GM12878 (cell line): ENCODE measurements around the gene VEGFA. TPM values are rescaled to one million over a fixed set of nuclear protein-coding genes. Genes with fewer than 3 reads are reported as not detected.

ENCODE experiments used
- ATAC-seq: fragments of 200-7000 bp; cut with Tn5 transposase; 3 replicates; pipeline ENCODE4 v1.9.1; 2020; ENCODE audit warnings: mild to moderate bottlenecking, moderate library complexity
- BruUV-seq: library from RNA; stranded (reverse); fragments of 400-500 nt; replicated peaks from 2 replicates; lab custom pipeline; 2021; lab: Mats Ljungman, UMichigan
- CTCF ChIA-PET: fragments of 300-600 bp; sonication (Branson Sonifier 250); formaldehyde crosslinking; extraction: SDS; loops from one replicate; lab custom pipeline; 2021; ENCODE audit warnings: inconsistent platforms; lab: Yijun Ruan, JAX
- POLR2A ChIA-PET: fragments of 350-600 bp; formaldehyde crosslinking; extraction: SDS; loops from one replicate; lab custom pipeline; 2021; ENCODE audit warnings: inconsistent platforms; lab: Charles Lee
- RAD21 ChIA-PET: fragments of 300-600 bp; sonication (Branson Sonifier 250); formaldehyde crosslinking; loops from one replicate; lab custom pipeline; 2023; ENCODE audit warnings: antibody characterized with exemption; ENCODE audit not compliant: unreplicated experiment; lab: Charles Lee
- SMC1A ChIA-PET: fragments of 300-600 bp; sonication (Branson Sonifier 250); formaldehyde crosslinking; loops from one replicate; lab custom pipeline; 2023; ENCODE audit not compliant: unreplicated experiment, uncharacterized antibody; lab: Charles Lee
- DNase-seq: peaks from one replicate; pipeline ENCODE4 v3.0.0-alpha.2; 2011; ENCODE audit warnings: low read depth, low spot score
- FAIRE-seq: peaks from 3 replicates; lab custom pipeline; 2011; peaks lifted over from hg19 to GRCh38; lab: Jason Lieb, UNC
- H2AFZ ChIP-seq: 2 replicates; pipeline ENCODE4 v1.6.0; 2011; ENCODE audit warnings: low read depth, low read length, control low read depth; ENCODE audit not compliant: control insufficient read depth
- H3K27ac ChIP-seq: 2 replicates; pipeline ENCODE4 v1.5.1; 2011; ENCODE audit warnings: control low read depth; ENCODE audit not compliant: control insufficient read depth, insufficient read depth
- H3K27me3 ChIP-seq, 2 experiments: replicated peaks in 1 of 2; 2 replicates each; pipeline versions ENCODE4 v1.6.0 to v1.6.1; 2011; ENCODE audit warnings: low read length in 1 of 2; ENCODE audit not compliant: control insufficient read depth in 2 of 2, insufficient read depth in 2 of 2
- H3K36me3 ChIP-seq, 2 experiments: 2 replicates each; pipeline ENCODE4 v1.5.1; 2011; ENCODE audit warnings: low read length in 1 of 2; ENCODE audit not compliant: control insufficient read depth in 2 of 2, insufficient read depth in 2 of 2
- H3K4me1 ChIP-seq: 2 replicates; pipeline ENCODE4 v1.6.1; 2011; ENCODE audit warnings: mild to moderate bottlenecking, low read length, moderate library complexity, mixed read lengths; ENCODE audit not compliant: control insufficient read depth, insufficient read depth
- H3K4me2 ChIP-seq: 2 replicates; pipeline ENCODE4 v1.6.0; 2011; ENCODE audit warnings: control low read depth; ENCODE audit not compliant: control insufficient read depth, insufficient read depth
- H3K4me3 ChIP-seq: fragments of 200-600 bp; sonication (generic); 2 replicates; pipeline ENCODE4 v1.5.1; 2016
- H3K79me2 ChIP-seq: 2 replicates; pipeline ENCODE4 v1.6.0; 2011; ENCODE audit warnings: low read length; ENCODE audit not compliant: control insufficient read depth, insufficient read depth
- H3K9ac ChIP-seq: 2 replicates; pipeline ENCODE4 v1.8.0; 2011; ENCODE audit warnings: low read length, control low read depth, mixed read lengths; ENCODE audit not compliant: control insufficient read depth, insufficient read depth
- H3K9me3 ChIP-seq: replicated peaks from 3 replicates; pipeline ENCODE4 v1.5.1; 2011; ENCODE audit warnings: mild to moderate bottlenecking, low read length; ENCODE audit not compliant: control insufficient read depth, insufficient read depth
- H4K20me1 ChIP-seq: 2 replicates; pipeline ENCODE4 v1.6.0; 2011; ENCODE audit not compliant: control insufficient read depth, insufficient read depth
- HDGF ChIP-seq: fragments of 450-650 bp; IDR thresholded peaks from 2 replicates; pipeline ENCODE4 v1.6.1; 2016; ENCODE audit warnings: antibody characterized with exemption
- IKZF2 ChIP-seq, 2 experiments: fragments of 450-650 bp; IDR thresholded peaks; 2 replicates each; pipeline ENCODE4 v1.6.1; 2017; ENCODE audit warnings: mild to moderate bottlenecking in 2 of 2, moderate library complexity in 2 of 2
- PAX5 ChIP-seq: IDR thresholded peaks from 2 replicates; pipeline ENCODE4 v1.6.1; 2011; ENCODE audit warnings: low read depth, low read length, borderline replicate concordance
- ZNF274 ChIP-seq: IDR thresholded peaks from one replicate; pipeline ENCODE4 v1.8.0; 2011; ENCODE audit not compliant: insufficient read length, insufficient read depth
- WGBS: methylation state at CpG from one replicate; pipeline ENCODE4 v1.1.6; 2016; ENCODE audit warnings: low lambda C conversion rate; ENCODE audit not compliant: insufficient replicate concordance, insufficient coverage; ENCODE audit errors: missing lambda C conversion rate; 5-methylcytosine and 5-hydroxymethylcytosine counted together
- in situ Hi-C: fragments of 300-500 bp; cut with MboI; formaldehyde crosslinking; loops from 9 replicates; pipeline ENCODE4 v1.14.3; 2018; ENCODE audit warnings: mixed read lengths
- intact Hi-C: fragments of 100-400 bp; cut with micrococcal nuclease; formaldehyde crosslinking; loops from one replicate; pipeline ENCODE4 v1.14.2; 2022; ENCODE audit not compliant: unreplicated experiment
- polyA plus RNA-seq, 11 experiments: library from polyadenylated mRNA; depleted of rRNA in 4 of 11; unstranded in 6 of 11; stranded (reverse) in 5 of 11; fragments of >200 nt; fragmentation: Nextera tagmentation in 4 of 11; fragmentation: Illumina TruSeq in 1 of 11; extraction: Ambion mirVana in 4 of 11; extraction: Trizol in 1 of 11; gene quantifications; 1 replicate in 1 of 11; 2 replicates in 10 of 11; pipeline versions ENCODE4 v1.2.1 to v1.2.3, GENCODE V29; 2011 to 2016; ENCODE audit warnings: inconsistent platforms in 2 of 11, missing spikeins in 2 of 11, low read depth in 1 of 11
- total RNA-seq, 4 experiments: library from RNA; depleted of rRNA in 3 of 4; stranded (reverse); fragments of >200 nt in 3 of 4; fragmentation: Illumina TruSeq in 1 of 4; extraction: Trizol in 1 of 4; gene quantifications; 2 replicates each; pipeline versions ENCODE4 v1.2.1 to v1.2.3, GENCODE V29; 2013 to 2021
- TF ChIP-seq, protein P1 (sequence below): IDR thresholded peaks from 2 replicates; pipeline ENCODE4 v1.6.1; 2012; ENCODE audit warnings: low read depth, low read length, improper control_type of control experiment
- TF ChIP-seq, protein P2 (sequence below): fragments of 450-650 bp; IDR thresholded peaks from 2 replicates; pipeline ENCODE4 v1.6.1; 2017; ENCODE audit warnings: mild to moderate bottlenecking, moderate library complexity
- TF ChIP-seq, protein P3 (sequence below): IDR thresholded peaks from 2 replicates; pipeline ENCODE4 v1.6.1; 2011; ENCODE audit warnings: mild to moderate bottlenecking, low read depth, low read length, moderate library complexity; ENCODE audit not compliant: insufficient replicate concordance

The VEGFA gene
- total and polyA plus RNA-seq, 10 of the 15 experiments (the other 5 are each of a cell fraction or from before 2014, with no cell fraction given) = 0.96 to 140 (median 16.9) TPM

DNA sequence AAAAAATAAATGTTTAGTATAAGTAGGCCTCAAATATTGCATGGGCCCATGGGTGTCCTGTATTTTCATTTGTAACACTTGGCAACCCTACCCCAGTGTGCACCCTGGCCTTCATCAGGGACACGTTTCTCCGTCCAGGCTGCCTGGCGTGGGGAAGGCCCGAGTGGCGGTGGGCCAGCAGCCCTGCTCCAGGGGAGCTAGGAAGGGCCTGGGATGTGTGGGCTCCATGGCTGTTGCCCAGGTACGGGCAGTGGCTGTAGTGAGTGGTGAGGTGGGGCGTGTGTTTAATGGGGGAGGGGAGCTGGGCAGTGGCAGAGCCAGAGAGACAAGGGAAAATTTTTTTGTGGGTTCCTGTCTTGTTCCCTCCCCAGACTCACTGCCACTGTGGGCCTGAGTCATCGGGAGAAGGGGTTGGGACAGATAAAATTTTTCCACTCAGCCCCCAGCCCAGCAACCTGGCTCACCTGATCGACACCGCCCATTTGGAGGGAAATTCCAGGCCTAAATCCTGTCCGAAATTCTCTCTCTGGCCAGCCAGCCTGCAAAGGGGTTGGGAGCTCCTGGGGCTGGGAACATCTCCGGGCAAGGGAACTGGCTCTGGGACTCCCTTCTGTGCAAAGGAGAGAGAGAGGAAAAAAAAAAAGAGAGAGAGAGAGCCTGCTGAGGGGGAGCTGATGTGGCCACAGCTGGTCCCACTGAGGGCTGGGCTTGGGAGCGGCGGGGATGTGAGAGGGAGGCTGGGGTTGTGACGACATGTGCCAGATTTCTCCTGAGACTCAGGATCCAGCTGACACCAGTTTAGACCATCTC lies 32.5 kb upstream of the VEGFA start:
- H2AFZ ChIP-seq = no peak overlapping the region
- no peak overlapping the region for H3K4me3 ChIP-seq
- SMC1A ChIA-PET = no interaction called here
- no peak for DNase-seq
- no TSS peak for BruUV-seq
- H3K9me3 ChIP-seq = peaks cover 2% of the 10 kb centered on the region; the same call in 2 of the 3 replicates
- no peaks in the 10 kb centered on the region for H3K36me3 ChIP-seq
- TF ChIP-seq, protein P1, sequence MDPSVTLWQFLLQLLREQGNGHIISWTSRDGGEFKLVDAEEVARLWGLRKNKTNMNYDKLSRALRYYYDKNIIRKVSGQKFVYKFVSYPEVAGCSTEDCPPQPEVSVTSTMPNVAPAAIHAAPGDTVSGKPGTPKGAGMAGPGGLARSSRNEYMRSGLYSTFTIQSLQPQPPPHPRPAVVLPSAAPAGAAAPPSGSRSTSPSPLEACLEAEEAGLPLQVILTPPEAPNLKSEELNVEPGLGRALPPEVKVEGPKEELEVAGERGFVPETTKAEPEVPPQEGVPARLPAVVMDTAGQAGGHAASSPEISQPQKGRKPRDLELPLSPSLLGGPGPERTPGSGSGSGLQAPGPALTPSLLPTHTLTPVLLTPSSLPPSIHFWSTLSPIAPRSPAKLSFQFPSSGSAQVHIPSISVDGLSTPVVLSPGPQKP = no peak
- TF ChIP-seq PAX5 (no peak), IKZF2 (IDR thresholded peaks at IDR 0.05) (no peak), ZNF274 (no peak), HDGF (no peak)
- TF ChIP-seq, protein P2, sequence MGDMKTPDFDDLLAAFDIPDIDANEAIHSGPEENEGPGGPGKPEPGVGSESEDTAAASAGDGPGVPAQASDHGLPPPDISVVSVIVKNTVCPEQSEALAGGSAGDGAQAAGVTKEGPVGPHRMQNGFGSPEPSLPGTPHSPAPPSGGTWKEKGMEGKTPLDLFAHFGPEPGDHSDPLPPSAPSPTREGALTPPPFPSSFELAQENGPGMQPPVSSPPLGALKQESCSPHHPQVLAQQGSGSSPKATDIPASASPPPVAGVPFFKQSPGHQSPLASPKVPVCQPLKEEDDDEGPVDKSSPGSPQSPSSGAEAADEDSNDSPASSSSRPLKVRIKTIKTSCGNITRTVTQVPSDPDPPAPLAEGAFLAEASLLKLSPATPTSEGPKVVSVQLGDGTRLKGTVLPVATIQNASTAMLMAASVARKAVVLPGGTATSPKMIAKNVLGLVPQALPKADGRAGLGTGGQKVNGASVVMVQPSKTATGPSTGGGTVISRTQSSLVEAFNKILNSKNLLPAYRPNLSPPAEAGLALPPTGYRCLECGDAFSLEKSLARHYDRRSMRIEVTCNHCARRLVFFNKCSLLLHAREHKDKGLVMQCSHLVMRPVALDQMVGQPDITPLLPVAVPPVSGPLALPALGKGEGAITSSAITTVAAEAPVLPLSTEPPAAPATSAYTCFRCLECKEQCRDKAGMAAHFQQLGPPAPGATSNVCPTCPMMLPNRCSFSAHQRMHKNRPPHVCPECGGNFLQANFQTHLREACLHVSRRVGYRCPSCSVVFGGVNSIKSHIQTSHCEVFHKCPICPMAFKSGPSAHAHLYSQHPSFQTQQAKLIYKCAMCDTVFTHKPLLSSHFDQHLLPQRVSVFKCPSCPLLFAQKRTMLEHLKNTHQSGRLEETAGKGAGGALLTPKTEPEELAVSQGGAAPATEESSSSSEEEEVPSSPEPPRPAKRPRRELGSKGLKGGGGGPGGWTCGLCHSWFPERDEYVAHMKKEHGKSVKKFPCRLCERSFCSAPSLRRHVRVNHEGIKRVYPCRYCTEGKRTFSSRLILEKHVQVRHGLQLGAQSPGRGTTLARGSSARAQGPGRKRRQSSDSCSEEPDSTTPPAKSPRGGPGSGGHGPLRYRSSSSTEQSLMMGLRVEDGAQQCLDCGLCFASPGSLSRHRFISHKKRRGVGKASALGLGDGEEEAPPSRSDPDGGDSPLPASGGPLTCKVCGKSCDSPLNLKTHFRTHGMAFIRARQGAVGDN = no peak
- TF ChIP-seq, protein P3, sequence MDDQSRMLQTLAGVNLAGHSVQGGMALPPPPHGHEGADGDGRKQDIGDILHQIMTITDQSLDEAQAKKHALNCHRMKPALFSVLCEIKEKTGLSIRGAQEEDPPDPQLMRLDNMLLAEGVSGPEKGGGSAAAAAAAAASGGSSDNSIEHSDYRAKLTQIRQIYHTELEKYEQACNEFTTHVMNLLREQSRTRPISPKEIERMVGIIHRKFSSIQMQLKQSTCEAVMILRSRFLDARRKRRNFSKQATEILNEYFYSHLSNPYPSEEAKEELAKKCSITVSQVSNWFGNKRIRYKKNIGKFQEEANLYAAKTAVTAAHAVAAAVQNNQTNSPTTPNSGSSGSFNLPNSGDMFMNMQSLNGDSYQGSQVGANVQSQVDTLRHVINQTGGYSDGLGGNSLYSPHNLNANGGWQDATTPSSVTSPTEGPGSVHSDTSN = no peak
- TF ChIP-seq, all 136 proteins: peak for 0
- no peaks in the 10 kb centered on the region for H3K79me2 ChIP-seq
- ChIA-PET CTCF (interaction anchor here (0.6 to 1.6 kb wide), 4 partner anchors 13 to 337 kb away, joined by 3 to 7 read pairs (median 4); partner anchors contain the start of gene VEGFA), POLR2A (interaction anchor here (0.6 kb wide), 1 partner anchor 29 kb away, joined by 3 read pairs; no protein-coding TSS in a partner anchor), RAD21 (no interaction called here)
- intact Hi-C loops (no loop called here), in situ Hi-C loops (no loop called here)
- FAIRE-seq (no peak), ATAC-seq (no peak)
- no peaks in the 10 kb centered on the region for H4K20me1 ChIP-seq
- H3K9ac ChIP-seq = no peak overlapping the region
- H3K27me3 ChIP-seq = no peaks in the 10 kb centered on the region
- WGBS = 78% methylated on average over 15 of the region's 15 CpGs
- peaks cover 19% of the 10 kb centered on the region for H3K4me1 ChIP-seq
- H3K4me2 ChIP-seq = no peak overlapping the region
- H3K27ac ChIP-seq = no peak overlapping the region
